GM12878 (cell line): ENCODE results near the gene SLC35C1. TPM values are rescaled to one million over a fixed set of nuclear protein-coding genes. Genes with fewer than 3 reads are reported as not detected.

Experiments
- CHD4 ChIP-seq: fragments of 200-600 bp; sonication (generic); IDR thresholded peaks from 2 replicates; pipeline ENCODE4 v1.6.1; 2016; ENCODE audit warnings: mild to moderate bottlenecking
- CUX1 ChIP-seq: IDR thresholded peaks from 2 replicates; pipeline ENCODE4 v1.6.1; 2012; ENCODE audit warnings: improper control_type of control experiment, low read depth, low read length; ENCODE audit not compliant: insufficient replicate concordance
- DPF2 ChIP-seq: fragments of 450-650 bp; IDR thresholded peaks from 2 replicates; pipeline ENCODE4 v1.6.1; 2017; ENCODE audit warnings: mild to moderate bottlenecking
- E2F4 ChIP-seq: IDR thresholded peaks from 2 replicates; pipeline ENCODE4 v1.6.1; 2012; ENCODE audit warnings: low read depth, low read length, improper control_type of control experiment
- FOXK2 ChIP-seq: fragments of 450-650 bp; IDR thresholded peaks from 2 replicates; pipeline ENCODE4 v1.6.1; 2017; ENCODE audit warnings: mild to moderate bottlenecking, moderate library complexity
- HSF1 ChIP-seq: fragments of 150-350 bp; IDR thresholded peaks from 2 replicates; pipeline ENCODE4 v1.6.1; 2014; ENCODE audit warnings: mild to moderate bottlenecking, low read depth, low read length
- JUNB ChIP-seq: IDR thresholded peaks from 2 replicates; pipeline ENCODE4 v1.6.1; 2016; ENCODE audit warnings: antibody characterized with exemption, mild to moderate bottlenecking
- MEF2A ChIP-seq: IDR thresholded peaks from 2 replicates; pipeline ENCODE4 v1.6.1; 2011; ENCODE audit warnings: low read depth, mild to moderate bottlenecking, low read length, moderate library complexity; ENCODE audit not compliant: insufficient read depth
- MTA3 ChIP-seq: IDR thresholded peaks from 2 replicates; pipeline ENCODE4 v1.6.1; 2012; ENCODE audit warnings: low read length, inconsistent platforms, borderline replicate concordance
- NFYA ChIP-seq: IDR thresholded peaks from 2 replicates; pipeline ENCODE4 v1.6.1; 2011; ENCODE audit warnings: low read depth, mild to moderate bottlenecking, low read length, improper control_type of control experiment, borderline replicate concordance
- POU2F2 ChIP-seq: IDR thresholded peaks from 3 replicates; pipeline ENCODE4 v1.6.1; 2011; ENCODE audit warnings: low read depth, mild to moderate bottlenecking, low read length, borderline replicate concordance
- SIN3A ChIP-seq: IDR thresholded peaks from 2 replicates; pipeline ENCODE4 v1.6.1; 2012; ENCODE audit warnings: low read depth, low read length, improper control_type of control experiment
- SMARCA5 ChIP-seq: fragments of 450-650 bp; IDR thresholded peaks from 2 replicates; pipeline ENCODE4 v1.6.1; 2017; ENCODE audit warnings: mild to moderate bottlenecking
- STAT3 ChIP-seq: IDR thresholded peaks from 2 replicates; pipeline ENCODE4 v1.6.1; 2011; ENCODE audit warnings: low read depth, low read length, improper control_type of control experiment
- TARDBP ChIP-seq: IDR thresholded peaks from 2 replicates; pipeline ENCODE4 v1.6.1; 2016; ENCODE audit warnings: borderline replicate concordance
- USF2 ChIP-seq: IDR thresholded peaks from 2 replicates; pipeline ENCODE4 v1.6.1; 2011; ENCODE audit warnings: low read depth, low read length, improper control_type of control experiment, borderline replicate concordance
- ZNF207 ChIP-seq: fragments of 450-650 bp; IDR thresholded peaks from 2 replicates; pipeline ENCODE4 v1.6.1; 2014; ENCODE audit warnings: antibody characterized with exemption, mild to moderate bottlenecking, borderline replicate concordance
- polyA plus RNA-seq, 11 experiments: library from polyadenylated mRNA; depleted of rRNA in 4 of 11; unstranded in 6 of 11; stranded (reverse) in 5 of 11; fragments of >200 nt; fragmentation: Nextera tagmentation in 4 of 11; fragmentation: Illumina TruSeq in 1 of 11; extraction: Ambion mirVana in 4 of 11; extraction: Trizol in 1 of 11; gene quantifications; 1 replicate in 1 of 11; 2 replicates in 10 of 11; pipeline versions ENCODE4 v1.2.1 to v1.2.3, GENCODE V29; 2011 to 2016; ENCODE audit warnings: inconsistent platforms in 2 of 11, missing spikeins in 2 of 11, low read depth in 1 of 11
- total RNA-seq, 4 experiments: library from RNA; depleted of rRNA in 3 of 4; stranded (reverse); fragments of >200 nt in 3 of 4; fragmentation: Illumina TruSeq in 1 of 4; extraction: Trizol in 1 of 4; gene quantifications; 2 replicates each; pipeline versions ENCODE4 v1.2.1 to v1.2.3, GENCODE V29; 2013 to 2021

The SLC35C1 gene
- total and polyA plus RNA-seq, 10 of the 15 experiments (the other 5 are each of a cell fraction or from before 2014, with no cell fraction given) = 0.55 to 9.7 (median 4.3) TPM

- TF ChIP-seq MEF2A (no peak), NFYA (no peak), SMARCA5 (peak; percentile 79; the same call in 1 of the 2 replicates), MTA3 (no peak), JUNB (no peak), DPF2 (peak; percentile 79), FOXK2 (no peak), TARDBP (no peak), ZNF207 (no peak; the same call in 1 of the 2 replicates), STAT3 (no peak), USF2 (no peak; the same call in 1 of the 2 replicates), CHD4 (no peak), E2F4 (no peak), POU2F2 (peak; percentile 35; the same call in 1 of the 3 replicates), CUX1 (no peak), SIN3A (peak; percentile 47; the same call in 1 of the 2 replicates), HSF1 (no peak)
These were observed 42.3 kb downstream of the SLC35C1 start, which contains the start of gene CRY2 (continued) for GRCh38 chr11:45846974-45847910.
